Neural cell (in vitro differentiated cells): ENCODE data around the gene INS. TPM values are rescaled to one million over a fixed set of nuclear protein-coding genes. Genes with fewer than 3 reads are reported as not detected.

Experiments
- H2AFZ ChIP-seq: fragments of 200-600, 300-800 bp; sonication (generic), shearing (Covaris generic); 2 replicates; pipeline ENCODE4 v1.6.0; 2014; ENCODE audit warnings: low read depth, mild to moderate bottlenecking, antibody characterized with exemption, low read length, moderate library complexity
- H3F3A ChIP-seq: fragments of 200-600 bp; shearing (Covaris generic); 2 replicates; pipeline ENCODE4 v1.6.1; 2016; ENCODE audit warnings: mild to moderate bottlenecking, moderate library complexity, mixed read lengths, antibody characterized with exemption, low read length; ENCODE audit not compliant: insufficient read depth, poor library complexity, severe bottlenecking
- H3K27ac ChIP-seq: fragments of 200-600, 300-800 bp; sonication (generic), shearing (Covaris generic); 2 replicates; pipeline ENCODE4 v1.5.1; 2014; ENCODE audit warnings: mild to moderate bottlenecking, low read length, moderate library complexity
- H3K27me3 ChIP-seq: fragments of 300-800, 200-600 bp; sonication (generic), shearing (Covaris generic); 2 replicates; pipeline ENCODE4 v1.6.0; 2014; ENCODE audit warnings: mild to moderate bottlenecking, low read depth, low read length, moderate library complexity; ENCODE audit not compliant: insufficient read depth
- H3K36me3 ChIP-seq: fragments of 300-800, 200-600 bp; sonication (generic), shearing (Covaris generic); 2 replicates; pipeline ENCODE4 v1.5.1; 2014; ENCODE audit warnings: mild to moderate bottlenecking, antibody characterized with exemption, low read length, moderate library complexity; ENCODE audit not compliant: insufficient read depth
- H3K4me2 ChIP-seq: fragments of 300-800, 200-600 bp; sonication (generic), shearing (Covaris generic); 2 replicates; pipeline ENCODE4 v1.6.0; 2014; ENCODE audit warnings: mild to moderate bottlenecking, low read length
- H3K4me3 ChIP-seq: fragments of 300-800, 200-600 bp; sonication (generic), shearing (Covaris generic); 2 replicates; pipeline ENCODE4 v1.5.1; 2014; ENCODE audit warnings: mild to moderate bottlenecking, low read length, moderate library complexity
- H3K79me2 ChIP-seq: fragments of 200-600 bp; shearing (Covaris generic); replicated peaks from 2 replicates; pipeline ENCODE4 v1.6.0; 2014; ENCODE audit warnings: mild to moderate bottlenecking, low read length, moderate library complexity; ENCODE audit not compliant: insufficient read depth
- H3K9ac ChIP-seq: fragments of 300-800, 200-600 bp; sonication (generic), shearing (Covaris generic); 2 replicates; pipeline ENCODE4 v1.6.1; 2016; ENCODE audit warnings: mild to moderate bottlenecking, low read length, mixed read lengths
- H3K9me2 ChIP-seq: fragments of 200-600 bp; shearing (Covaris generic); 2 replicates; pipeline ENCODE4 v1.6.1; 2016; ENCODE audit warnings: mild to moderate bottlenecking, low read length, mixed read lengths; ENCODE audit not compliant: insufficient read depth
- H3K9me3 ChIP-seq: fragments of 200-600, 300-800 bp; sonication (generic), shearing (Covaris generic); 2 replicates; pipeline ENCODE4 v1.6.1; 2016; ENCODE audit warnings: mild to moderate bottlenecking, mixed run types, low read length, moderate library complexity, mixed read lengths
- H4K20me1 ChIP-seq: fragments of 200-600 bp; shearing (Covaris generic); 2 replicates; pipeline ENCODE4 v1.6.1; 2016; ENCODE audit warnings: mild to moderate bottlenecking, mixed run types; ENCODE audit not compliant: insufficient read depth
- CTCF ChIP-seq: fragments of 450-650 bp; IDR thresholded peaks from 2 replicates; pipeline ENCODE4 v1.5.1; 2014; ENCODE audit warnings: antibody characterized with exemption, mild to moderate bottlenecking, moderate library complexity; ENCODE audit not compliant: poor library complexity, severe bottlenecking
- EP300 ChIP-seq: fragments of 450-650 bp; conservative IDR thresholded peaks from 2 replicates; pipeline ENCODE4 v1.6.1; 2014; ENCODE audit warnings: antibody characterized with exemption, mild to moderate bottlenecking, moderate library complexity; ENCODE audit not compliant: poor library complexity, severe bottlenecking
- EZH2 ChIP-seq: fragments of 200-600, 300-800 bp; shearing (Covaris generic), sonication (generic); IDR thresholded peaks from 2 replicates; pipeline ENCODE4 v1.6.1; 2014; ENCODE audit warnings: antibody characterized with exemption, low read length, borderline replicate concordance, mild to moderate bottlenecking; ENCODE audit not compliant: insufficient read depth, poor library complexity, severe bottlenecking
- MXI1 ChIP-seq: fragments of 450-650 bp; conservative IDR thresholded peaks from 2 replicates; pipeline ENCODE4 v1.6.1; 2014; ENCODE audit warnings: antibody characterized with exemption, mild to moderate bottlenecking; ENCODE audit not compliant: poor library complexity, severe bottlenecking
- POLR2AphosphoS5 ChIP-seq: IDR thresholded peaks from 2 replicates; pipeline ENCODE4 v1.6.1; 2012
- RAD21 ChIP-seq: fragments of 450-650 bp; conservative IDR thresholded peaks from 2 replicates; pipeline ENCODE4 v1.6.1; 2014; ENCODE audit warnings: antibody characterized with exemption, mild to moderate bottlenecking, moderate library complexity
- SMC3 ChIP-seq: fragments of 450-650 bp; conservative IDR thresholded peaks from 2 replicates; pipeline ENCODE4 v1.6.1; 2014; ENCODE audit warnings: antibody characterized with exemption, mild to moderate bottlenecking, moderate library complexity; ENCODE audit not compliant: poor library complexity
- TAF1 ChIP-seq: IDR thresholded peaks from 2 replicates; pipeline ENCODE4 v1.6.1; 2012; ENCODE audit warnings: low read depth
- polyA plus RNA-seq: library from polyadenylated mRNA; depleted of rRNA; stranded (reverse); fragments of >200 nt; gene quantifications from 2 replicates; pipeline ENCODE4 v1.2.3, GENCODE V29; 2014
- TF ChIP-seq, protein P1 (sequence below): IDR thresholded peaks from 2 replicates; pipeline ENCODE4 v1.6.1; 2012; ENCODE audit warnings: borderline replicate concordance

INS gene
- polyA plus RNA-seq, 1 donor from 2014 or later: not detected

- no peaks in the 10 kb centered on the region for H3K36me3 ChIP-seq
- H2AFZ ChIP-seq: no peak overlapping the region
- H3K9ac ChIP-seq: no peak overlapping the region
- H3K27ac ChIP-seq: no peak overlapping the region
- H3K4me3 ChIP-seq: no peak overlapping the region
- H4K20me1 ChIP-seq: no peaks in the 10 kb centered on the region
- no peaks in the 10 kb centered on the region for H3K9me3 ChIP-seq
- H3F3A ChIP-seq: no peaks in the 10 kb centered on the region
- TF ChIP-seq SMC3: no peak
- no peak for TF ChIP-seq EP300
- no peak for TF ChIP-seq TAF1
- TF ChIP-seq POLR2AphosphoS5: no peak
- TF ChIP-seq, protein P1, sequence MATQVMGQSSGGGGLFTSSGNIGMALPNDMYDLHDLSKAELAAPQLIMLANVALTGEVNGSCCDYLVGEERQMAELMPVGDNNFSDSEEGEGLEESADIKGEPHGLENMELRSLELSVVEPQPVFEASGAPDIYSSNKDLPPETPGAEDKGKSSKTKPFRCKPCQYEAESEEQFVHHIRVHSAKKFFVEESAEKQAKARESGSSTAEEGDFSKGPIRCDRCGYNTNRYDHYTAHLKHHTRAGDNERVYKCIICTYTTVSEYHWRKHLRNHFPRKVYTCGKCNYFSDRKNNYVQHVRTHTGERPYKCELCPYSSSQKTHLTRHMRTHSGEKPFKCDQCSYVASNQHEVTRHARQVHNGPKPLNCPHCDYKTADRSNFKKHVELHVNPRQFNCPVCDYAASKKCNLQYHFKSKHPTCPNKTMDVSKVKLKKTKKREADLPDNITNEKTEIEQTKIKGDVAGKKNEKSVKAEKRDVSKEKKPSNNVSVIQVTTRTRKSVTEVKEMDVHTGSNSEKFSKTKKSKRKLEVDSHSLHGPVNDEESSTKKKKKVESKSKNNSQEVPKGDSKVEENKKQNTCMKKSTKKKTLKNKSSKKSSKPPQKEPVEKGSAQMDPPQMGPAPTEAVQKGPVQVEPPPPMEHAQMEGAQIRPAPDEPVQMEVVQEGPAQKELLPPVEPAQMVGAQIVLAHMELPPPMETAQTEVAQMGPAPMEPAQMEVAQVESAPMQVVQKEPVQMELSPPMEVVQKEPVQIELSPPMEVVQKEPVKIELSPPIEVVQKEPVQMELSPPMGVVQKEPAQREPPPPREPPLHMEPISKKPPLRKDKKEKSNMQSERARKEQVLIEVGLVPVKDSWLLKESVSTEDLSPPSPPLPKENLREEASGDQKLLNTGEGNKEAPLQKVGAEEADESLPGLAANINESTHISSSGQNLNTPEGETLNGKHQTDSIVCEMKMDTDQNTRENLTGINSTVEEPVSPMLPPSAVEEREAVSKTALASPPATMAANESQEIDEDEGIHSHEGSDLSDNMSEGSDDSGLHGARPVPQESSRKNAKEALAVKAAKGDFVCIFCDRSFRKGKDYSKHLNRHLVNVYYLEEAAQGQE: no peak
- TF ChIP-seq MXI1: no peak
- TF ChIP-seq RAD21: no peak
- H3K9me2 ChIP-seq: no peaks in the 10 kb centered on the region
- no peaks in the 10 kb centered on the region for H3K27me3 ChIP-seq
- no peak overlapping the region for H3K4me2 ChIP-seq
- no peaks in the 10 kb centered on the region for H3K79me2 ChIP-seq
These were observed 32.9 kb downstream of the INS start for GRCh38 chr11:2128130-2128510.

DNA sequence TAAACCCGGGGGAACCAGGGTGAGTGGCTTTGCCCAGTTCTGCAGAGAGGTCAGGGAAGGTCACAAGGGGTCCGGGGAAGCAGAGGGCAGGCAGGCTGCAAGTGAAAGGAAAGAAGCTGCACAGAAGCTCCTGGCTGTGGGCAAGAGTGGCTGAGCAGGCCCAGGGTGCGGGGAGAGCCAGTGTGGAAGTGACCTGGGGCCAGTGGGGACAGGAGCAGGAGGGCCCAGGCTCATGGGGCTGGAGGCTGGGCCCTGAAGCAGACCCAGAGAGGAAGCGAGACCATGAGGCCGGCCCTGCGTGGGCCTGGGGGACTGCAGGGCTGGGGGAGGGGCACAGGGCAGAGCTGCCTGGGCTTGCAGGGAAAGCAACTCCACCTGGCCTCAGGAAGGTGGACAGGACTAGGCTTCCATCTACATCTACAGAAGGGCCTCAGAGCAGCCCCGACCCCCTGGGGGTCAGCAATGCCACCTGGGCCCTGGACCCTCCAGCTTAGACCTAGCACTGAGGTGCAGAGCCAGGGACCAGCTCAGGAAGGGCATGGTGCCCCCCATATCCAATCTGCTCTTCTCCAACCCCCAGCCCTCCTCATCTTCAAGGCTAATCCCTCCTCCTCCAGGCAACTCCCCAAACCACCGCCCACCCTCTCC, 33.4 kb downstream of the INS start:
- Histone ChIP-seq H3K27ac (no peak overlapping the region), H4K20me1 (no peaks in the 10 kb centered on the region), H3K4me2 (no peak overlapping the region), H3K79me2 (no peaks in the 10 kb centered on the region), H3K36me3 (no peaks in the 10 kb centered on the region), H3F3A (no peaks in the 10 kb centered on the region), H3K27me3 (no peaks in the 10 kb centered on the region), H3K9ac (no peak overlapping the region), H2AFZ (no peak overlapping the region), H3K9me2 (no peaks in the 10 kb centered on the region), H3K4me3 (no peak overlapping the region), H3K9me3 (no peaks in the 10 kb centered on the region)
- TF ChIP-seq SMC3 (no peak), TAF1 (no peak), EZH2 (no peak), EP300 (no peak), POLR2AphosphoS5 (no peak), CTCF (no peak), MXI1 (no peak), RAD21 (no peak)
- TF ChIP-seq, protein P1: no peak
